HG03108 (cell line): Measurements from ENCODE around the gene TRIP13.

Source experiments
- ATAC-seq: cut with Tn5 transposase; IDR thresholded peaks from one replicate; pipeline ENCODE4 v1.9.1; 2021; ENCODE audit warnings: moderate library complexity; ENCODE audit not compliant: unreplicated experiment

TRIP13 gene

GRCh38 chr5:963673-964531 lies 71.2 kb downstream of the TRIP13 start:
- peak; percentile 67 for ATAC-seq

GRCh38 chr5:964821-965220 lies 72.1 kb downstream of the TRIP13 start:
- ATAC-seq = no peak

- ATAC-seq = no peak
Observed at GRCh38 chr5:965604-966344, 73.1 kb downstream of the TRIP13 start.

- ATAC-seq = no peak
Observed at GRCh38 chr5:966345-966710, 73.6 kb downstream of the TRIP13 start.

GRCh38 chr5:966941-967340 lies 74.3 kb downstream of the TRIP13 start:
- no peak for ATAC-seq
